Kidney epithelial cell (primary cell): ENCODE measurements around the gene RPL23. TPM values are rescaled to one million over a fixed set of nuclear protein-coding genes. Genes with fewer than 3 reads are reported as not detected.

ENCODE experiments used
- DNase-seq: peaks from one replicate; pipeline ENCODE4 v3.0.0-alpha.2; 2010; ENCODE audit warnings: low read depth
- H3K27me3 ChIP-seq: 2 replicates; pipeline ENCODE4 v1.6.0; 2011; ENCODE audit warnings: low read length; ENCODE audit not compliant: control insufficient read depth, insufficient read depth
- H3K36me3 ChIP-seq: 2 replicates; pipeline ENCODE4 v1.5.1; 2011; ENCODE audit warnings: low read length; ENCODE audit not compliant: control insufficient read depth, insufficient read depth
- H3K4me3 ChIP-seq: 2 replicates; pipeline ENCODE4 v1.5.1; 2011; ENCODE audit warnings: low read depth, mild to moderate bottlenecking, control low read depth, low read length
- total RNA-seq: library from RNA; depleted of rRNA; stranded (reverse); fragments of >200 nt; gene quantifications from 2 replicates; pipeline ENCODE4 v1.2.3, GENCODE V29; 2015
- TF ChIP-seq, protein P1 (sequence below): IDR thresholded peaks from 2 replicates; pipeline ENCODE4 v1.5.1; 2011; ENCODE audit warnings: mild to moderate bottlenecking, moderate library complexity, low read length, control low read depth, inconsistent platforms; ENCODE audit not compliant: insufficient read depth, poor library complexity, severe bottlenecking

RPL23 gene
- total RNA-seq, 1 donor from 2014 or later, result 1,881 TPM

DNA sequence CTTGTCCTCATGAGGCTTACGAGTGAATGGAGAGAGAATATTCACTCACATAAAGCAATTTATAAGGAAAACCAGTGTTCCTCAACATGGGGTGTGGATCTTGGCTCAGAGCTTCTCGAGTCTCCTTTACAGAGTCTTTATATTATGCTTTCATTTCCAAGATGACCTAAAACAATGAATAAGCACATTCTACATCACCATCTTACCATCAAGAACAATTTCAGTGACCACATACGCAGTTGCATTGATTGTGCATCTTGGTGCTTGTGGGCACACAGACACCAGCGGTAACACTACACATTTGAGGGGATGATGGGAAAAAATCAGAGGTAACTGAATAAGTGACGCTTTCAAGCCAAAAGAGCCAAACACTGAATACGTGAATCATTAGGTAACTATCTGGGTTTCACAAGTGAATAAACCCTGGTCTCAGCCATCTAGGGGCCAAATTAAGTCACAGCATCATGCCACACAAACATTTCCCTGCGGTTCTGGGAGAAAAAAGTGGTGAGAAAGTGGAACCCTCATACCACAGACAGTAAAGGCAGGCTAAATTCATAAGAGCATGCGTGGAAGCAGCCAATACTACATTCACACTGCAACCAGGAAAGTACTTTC lies 37.8 kb downstream of the RPL23 start:
- Histone ChIP-seq H3K4me3 (no peak overlapping the region), H3K27me3 (no peaks in the 10 kb centered on the region), H3K36me3 (no peaks in the 10 kb centered on the region)
- peak; percentile 39 for DNase-seq
- TF ChIP-seq, protein P1, sequence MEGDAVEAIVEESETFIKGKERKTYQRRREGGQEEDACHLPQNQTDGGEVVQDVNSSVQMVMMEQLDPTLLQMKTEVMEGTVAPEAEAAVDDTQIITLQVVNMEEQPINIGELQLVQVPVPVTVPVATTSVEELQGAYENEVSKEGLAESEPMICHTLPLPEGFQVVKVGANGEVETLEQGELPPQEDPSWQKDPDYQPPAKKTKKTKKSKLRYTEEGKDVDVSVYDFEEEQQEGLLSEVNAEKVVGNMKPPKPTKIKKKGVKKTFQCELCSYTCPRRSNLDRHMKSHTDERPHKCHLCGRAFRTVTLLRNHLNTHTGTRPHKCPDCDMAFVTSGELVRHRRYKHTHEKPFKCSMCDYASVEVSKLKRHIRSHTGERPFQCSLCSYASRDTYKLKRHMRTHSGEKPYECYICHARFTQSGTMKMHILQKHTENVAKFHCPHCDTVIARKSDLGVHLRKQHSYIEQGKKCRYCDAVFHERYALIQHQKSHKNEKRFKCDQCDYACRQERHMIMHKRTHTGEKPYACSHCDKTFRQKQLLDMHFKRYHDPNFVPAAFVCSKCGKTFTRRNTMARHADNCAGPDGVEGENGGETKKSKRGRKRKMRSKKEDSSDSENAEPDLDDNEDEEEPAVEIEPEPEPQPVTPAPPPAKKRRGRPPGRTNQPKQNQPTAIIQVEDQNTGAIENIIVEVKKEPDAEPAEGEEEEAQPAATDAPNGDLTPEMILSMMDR, result peak; percentile 41

DNA sequence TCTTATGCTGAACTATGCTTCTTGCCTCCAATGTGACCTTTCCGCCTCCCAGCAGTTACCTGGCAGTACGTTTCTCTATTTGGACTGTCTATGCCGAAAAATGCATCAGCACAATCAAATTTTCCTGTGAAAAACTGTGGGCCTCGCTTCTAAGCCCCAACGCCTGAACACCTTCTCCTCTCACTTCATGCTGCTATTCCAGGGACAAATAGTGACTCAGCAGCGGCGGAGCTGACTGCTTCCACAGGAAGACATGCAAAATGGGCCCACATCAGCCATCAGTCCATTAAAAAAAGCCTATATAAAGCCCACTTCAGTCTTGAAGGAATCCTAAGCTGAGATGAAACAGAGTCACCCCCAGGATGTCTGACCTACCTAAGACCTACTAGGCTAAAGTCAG lies 43.7 kb downstream of the RPL23 start:
- no peaks in the 10 kb centered on the region for H3K27me3 ChIP-seq
- H3K36me3 ChIP-seq, result no peaks in the 10 kb centered on the region
- H3K4me3 ChIP-seq, result no peak overlapping the region
- TF ChIP-seq, protein P1, result no peak
- DNase-seq, result no peak

DNA sequence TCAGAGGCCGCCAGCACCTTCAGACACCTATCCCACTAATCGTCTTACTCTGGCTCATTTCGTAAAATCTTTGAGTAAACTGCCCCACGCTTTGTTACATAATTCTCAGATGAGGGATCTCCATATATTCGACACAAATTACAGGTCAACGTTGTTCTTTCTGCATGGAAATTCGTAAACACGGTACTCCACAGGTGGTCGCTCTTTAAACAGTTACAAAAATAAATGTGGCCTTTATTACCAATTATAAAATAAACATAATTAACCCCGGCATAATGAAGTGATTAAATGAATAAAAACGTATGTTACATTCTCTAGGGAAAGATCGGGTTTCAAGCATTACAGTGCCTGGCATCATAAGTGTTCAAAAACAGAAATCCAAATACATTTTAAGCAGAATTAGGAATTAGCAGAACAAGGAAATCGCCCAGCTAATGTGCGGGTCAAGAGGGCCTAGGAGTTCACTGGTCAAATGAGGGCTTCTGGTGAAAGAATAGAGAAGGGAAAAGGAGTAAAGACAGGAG lies 53.2 kb downstream of the RPL23 start:
- H3K4me3 ChIP-seq, result peak overlapping the region; percentile 96
- TF ChIP-seq, protein P1, result no peak
- no peak for DNase-seq
- no peaks in the 10 kb centered on the region for H3K27me3 ChIP-seq
- no peaks in the 10 kb centered on the region for H3K36me3 ChIP-seq

DNA sequence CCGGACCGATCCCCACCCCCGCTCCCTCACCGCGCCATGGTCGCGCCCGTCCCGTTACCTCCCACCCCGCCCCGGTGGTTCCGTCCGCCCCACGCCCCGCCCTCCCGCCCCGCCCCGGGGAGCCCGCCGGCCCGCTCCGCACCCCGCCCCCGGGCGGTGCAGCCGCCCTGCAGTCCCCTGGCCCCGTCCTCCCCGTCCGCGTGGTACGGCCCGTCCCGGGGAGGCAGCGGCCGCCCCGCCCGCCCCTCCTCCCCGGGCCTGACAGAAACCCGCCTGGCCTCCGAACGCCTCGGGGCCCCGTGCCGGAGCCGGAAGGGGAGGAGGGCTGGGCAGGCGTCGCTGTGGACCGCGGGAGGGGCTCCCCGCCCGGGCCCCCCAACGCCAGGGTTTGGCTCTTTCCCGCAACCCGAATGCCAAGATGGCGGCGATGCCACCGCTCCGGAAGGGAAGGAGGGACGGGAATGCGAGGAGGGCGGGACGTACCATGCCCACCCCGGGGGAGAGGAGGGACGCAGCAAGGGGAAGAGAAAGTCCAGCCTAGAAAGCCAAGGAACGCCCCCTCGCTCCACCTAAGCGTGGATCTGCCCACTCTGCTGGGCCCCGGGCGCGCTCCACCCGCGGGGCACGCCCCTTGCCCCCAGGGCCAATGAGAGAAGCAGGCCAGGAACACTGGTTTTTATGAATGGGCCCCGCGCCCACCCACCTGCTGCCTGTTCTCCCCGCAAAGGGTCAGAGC lies 53.9 kb downstream of the RPL23 start, which contains the start of gene PIP4K2B:
Gene PIP4K2B, minus strand, starts transcription at position 56 of the 736 bp plus-strand sequence. CDS start 132 bp downstream, outside the sequence.
- no peaks in the 10 kb centered on the region for H3K27me3 ChIP-seq
- TF ChIP-seq, protein P1, result no peak
- H3K4me3 ChIP-seq, result peak within 1 kb of the TSS; percentile 96

DNA sequence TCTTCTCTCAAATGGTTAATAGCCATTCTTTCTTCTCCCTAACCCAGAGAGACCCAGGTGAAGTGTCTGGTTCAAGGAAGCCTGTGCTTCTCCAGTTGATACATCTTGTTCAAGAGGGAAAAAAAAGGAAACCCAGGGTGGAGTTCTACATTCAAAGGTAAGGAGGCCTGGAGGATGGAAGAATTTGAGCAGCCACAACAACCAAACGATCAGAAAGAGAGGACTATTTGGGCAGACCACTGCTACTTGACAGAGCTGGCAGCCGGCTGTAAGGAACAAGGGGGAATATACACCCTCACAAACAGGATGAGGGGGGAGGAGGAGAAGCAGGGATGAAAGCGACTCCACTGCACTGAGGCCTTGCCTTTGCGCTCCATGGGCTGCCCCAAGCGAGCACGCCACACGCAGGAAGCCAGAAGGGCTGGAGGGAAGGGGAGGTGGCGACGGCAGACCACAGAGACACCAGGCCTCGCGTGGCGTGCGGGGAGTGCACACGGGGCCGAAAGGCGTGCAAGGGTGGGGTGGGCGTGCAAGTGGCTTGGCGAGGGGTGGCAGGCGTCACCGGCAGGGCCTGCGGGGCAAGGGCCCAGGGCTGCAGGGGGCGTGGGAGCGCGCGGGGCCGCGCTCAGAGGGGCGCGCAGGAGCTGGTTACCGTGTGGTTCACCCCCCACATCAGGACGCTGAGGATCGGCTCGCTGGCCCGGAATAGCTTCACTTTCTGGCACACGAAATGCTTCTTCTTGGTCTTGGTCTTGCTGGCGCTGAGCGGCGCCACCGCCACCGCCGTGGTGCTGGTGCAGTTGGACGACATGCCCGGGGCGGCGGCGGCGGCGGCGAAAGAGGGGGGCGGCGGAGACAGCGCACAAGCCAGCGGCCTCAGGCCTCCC lies 54.7 kb downstream of the RPL23 start:
- Histone ChIP-seq H3K36me3 (no peaks in the 10 kb centered on the region), H3K4me3 (peak overlapping the region; percentile 96), H3K27me3 (no peaks in the 10 kb centered on the region)
- DNase-seq, result no peak
- TF ChIP-seq, protein P1, result no peak

More for the DNA sequence above, 53.9 kb downstream of the RPL23 start, which contains the start of gene PIP4K2B:
- peak; percentile 71 for DNase-seq
- no peaks in the 10 kb centered on the region for H3K36me3 ChIP-seq

Other genes starting within 250 kb of the RPL23 start
- gene SRCIN1, start 247.8 kb downstream of the RPL23 start, total RNA-seq, result 0.27 and 0.84 TPM in 2 replicates
- gene EPOP, start 178.8 kb downstream of the RPL23 start, total RNA-seq, result 6.2 and 6.4 TPM in 2 replicates
- gene MLLT6, start 148.4 kb downstream of the RPL23 start, total RNA-seq, result 42.7 and 46.7 TPM in 2 replicates
- 3.4 and 4.1 TPM in 2 replicates for gene CISD3, start 123.4 kb downstream of the RPL23 start, total RNA-seq
- gene PCGF2, start 105.4 kb downstream of the RPL23 start, total RNA-seq, result 20.8 and 25.1 TPM in 2 replicates
- gene PSMB3, start 101.0 kb downstream of the RPL23 start, total RNA-seq, result 166 TPM in 2 replicates
- gene PIP4K2B, start 54.2 kb downstream of the RPL23 start, total RNA-seq, result 34.8 and 53.3 TPM in 2 replicates
- 13.9 and 14.4 TPM in 2 replicates for gene CWC25, start 28.4 kb downstream of the RPL23 start, total RNA-seq
- 201 and 247 TPM in 2 replicates for gene LASP1, start 16.3 kb upstream of the RPL23 start, total RNA-seq
- not detected in 2 replicates for gene FBXO47, start 113.7 kb upstream of the RPL23 start, total RNA-seq